ENCODE data around the gene DRG2. TPM values are rescaled to one million over a fixed set of nuclear protein-coding genes. Genes with fewer than 3 reads are reported as not detected.

Gene DRG2
- total RNA-seq, 1 donor = 40.2 TPM

DNA sequence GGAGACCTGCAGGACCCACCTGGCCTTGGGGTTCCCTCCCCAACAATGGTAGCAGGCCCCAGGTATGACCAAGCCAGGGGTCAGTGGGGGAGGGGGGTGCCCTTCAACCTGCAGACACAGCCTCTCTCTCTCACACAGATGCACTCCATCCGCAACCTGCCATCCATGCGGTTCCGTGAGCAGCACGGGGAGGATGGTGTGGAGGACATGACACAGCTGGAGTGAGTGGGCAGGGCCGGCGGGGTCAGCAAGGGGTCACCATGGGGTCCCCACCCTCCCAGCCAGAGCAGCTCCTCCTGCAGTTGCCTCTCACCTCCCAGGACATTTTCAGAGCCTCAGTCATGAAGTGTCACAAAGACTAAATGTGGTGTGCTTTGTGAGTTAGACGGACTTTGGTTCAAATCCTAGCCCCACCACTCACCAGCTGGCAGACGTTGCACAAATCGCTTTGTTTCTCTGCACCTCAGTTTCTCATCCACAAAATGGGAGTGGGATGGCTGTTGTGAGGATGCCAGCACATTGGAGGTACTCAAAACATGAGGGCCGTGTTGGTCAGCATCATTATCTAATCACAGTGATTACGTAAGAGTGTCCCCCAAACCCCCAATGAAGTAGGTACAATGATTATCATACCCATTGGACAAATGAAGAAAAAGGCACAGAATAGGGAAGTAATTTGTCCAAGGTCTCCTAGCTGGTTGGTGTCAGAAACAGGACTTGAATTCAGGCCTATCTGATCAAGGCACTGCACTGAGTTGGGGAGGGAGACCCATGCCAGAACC, 36.8 kb downstream of the DRG2 start:
- no peak for DNase-seq (ENCODE audit: insufficient read length, low spot score, missing footprints)
- no peak overlapping the region for H3K4me3 ChIP-seq (ENCODE audit: insufficient read depth, low read length)
- TF ChIP-seq CTCF (IDR thresholded peaks at IDR 0.05; ENCODE audit: extremely low read depth, low read depth, low read length) = no peak

GRCh38 chr17:18129041-18129502, 41.3 kb downstream of the DRG2 start:
- no peak overlapping the region for H3K4me3 ChIP-seq (ENCODE audit: insufficient read depth, low read length)
- DNase-seq (ENCODE audit: insufficient read length, low spot score, missing footprints) = peak; percentile 97
- peak overlapping the region; percentile 91 for H2AFZ ChIP-seq (ENCODE audit: low read length)
- no peaks in the 10 kb centered on the region for H3K79me2 ChIP-seq (ENCODE audit: insufficient read depth, low read length)
- H3K36me3 ChIP-seq (ENCODE audit: insufficient read depth, low read length) = no peaks in the 10 kb centered on the region
- H4K20me1 ChIP-seq (ENCODE audit: insufficient read depth, low read length) = no peaks in the 10 kb centered on the region
- H3K4me2 ChIP-seq (ENCODE audit: insufficient read depth, low read length) = peak overlapping the region; percentile 42
- H3K27ac ChIP-seq (ENCODE audit: low read depth, low read length) = no peak overlapping the region
- H3K9me3 ChIP-seq (ENCODE audit: low read depth, low read length) = no peaks in the 10 kb centered on the region
- no peak for TF ChIP-seq CTCF (IDR thresholded peaks at IDR 0.05; ENCODE audit: extremely low read depth, low read depth, low read length)
- no peaks in the 10 kb centered on the region for H3K27me3 ChIP-seq (ENCODE audit: insufficient read depth, low read length)
- no peaks in the 10 kb centered on the region for H3K4me1 ChIP-seq (ENCODE audit: insufficient read depth, low read length)

More for the DNA sequence above, 36.8 kb downstream of the DRG2 start:
- Histone ChIP-seq H3K36me3 (ENCODE audit: insufficient read depth, low read length) (no peaks in the 10 kb centered on the region), H3K27me3 (ENCODE audit: insufficient read depth, low read length) (no peaks in the 10 kb centered on the region), H3K79me2 (ENCODE audit: insufficient read depth, low read length) (no peaks in the 10 kb centered on the region), H3K9me3 (ENCODE audit: low read depth, low read length) (no peaks in the 10 kb centered on the region), H3K4me1 (ENCODE audit: insufficient read depth, low read length) (no peaks in the 10 kb centered on the region), H2AFZ (ENCODE audit: low read length) (no peak overlapping the region), H3K27ac (ENCODE audit: low read depth, low read length) (no peak overlapping the region), H3K4me2 (ENCODE audit: insufficient read depth, low read length) (no peak overlapping the region), H4K20me1 (ENCODE audit: insufficient read depth, low read length) (no peaks in the 10 kb centered on the region)

DNA sequence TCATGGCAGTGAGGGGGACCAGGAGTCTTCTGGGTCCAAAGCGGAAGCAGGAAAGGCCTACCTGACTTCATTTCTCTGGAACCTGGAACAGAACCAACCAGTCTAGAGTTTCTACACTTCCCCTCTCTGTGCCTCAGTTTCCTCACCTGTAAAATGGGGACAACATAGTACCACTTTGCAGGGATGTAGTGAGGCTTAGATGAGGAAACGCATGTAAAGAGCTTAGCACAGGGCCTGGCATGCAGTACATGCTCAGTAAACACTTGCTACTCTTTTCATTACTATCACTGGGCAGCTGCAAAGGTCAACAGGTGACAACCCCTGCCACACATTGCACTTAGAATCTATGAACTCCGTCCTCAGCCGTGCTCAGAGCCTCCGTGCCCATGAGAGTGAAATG, 45.0 kb downstream of the DRG2 start:
- DNase-seq (ENCODE audit: insufficient read length, low spot score, missing footprints) = no peak
- H2AFZ ChIP-seq (ENCODE audit: low read length) = no peak overlapping the region

More for the DNA sequence above, 45.0 kb downstream of the DRG2 start:
- no peak for TF ChIP-seq CTCF (IDR thresholded peaks at IDR 0.05; ENCODE audit: extremely low read depth, low read depth, low read length)
- Histone ChIP-seq H3K27ac (ENCODE audit: low read depth, low read length) (no peak overlapping the region), H3K9me3 (ENCODE audit: low read depth, low read length) (no peaks in the 10 kb centered on the region), H3K4me2 (ENCODE audit: insufficient read depth, low read length) (no peak overlapping the region), H3K4me1 (ENCODE audit: insufficient read depth, low read length) (no peaks in the 10 kb centered on the region), H4K20me1 (ENCODE audit: insufficient read depth, low read length) (no peaks in the 10 kb centered on the region), H3K36me3 (ENCODE audit: insufficient read depth, low read length) (no peaks in the 10 kb centered on the region), H3K4me3 (ENCODE audit: insufficient read depth, low read length) (no peak overlapping the region), H3K27me3 (ENCODE audit: insufficient read depth, low read length) (no peaks in the 10 kb centered on the region), H3K79me2 (ENCODE audit: insufficient read depth, low read length) (no peaks in the 10 kb centered on the region)

Measured in osteoblast (primary cell).